HG02852 (cell line): ENCODE results near the gene SLC25A6.
"Not testable (repeated sequence)": the region's sequence is repeated elsewhere in the genome, so short reads cannot be mapped to it uniquely, and the experiment has no call there.

Experiments used
- ATAC-seq: cut with Tn5 transposase; IDR thresholded peaks from one replicate; pipeline ENCODE4 v1.9.1; 2021; ENCODE audit warnings: mild to moderate bottlenecking, moderate library complexity; ENCODE audit not compliant: unreplicated experiment

The SLC25A6 gene

GRCh38 chrX:1416327-1416784 lies 24.4 kb upstream of the SLC25A6 start:
- ATAC-seq: no peak

- no peak for ATAC-seq
These were observed 20.7 kb upstream of the SLC25A6 start for GRCh38 chrX:1412551-1413161.

GRCh38 chrX:1411326-1411725 lies 19.4 kb upstream of the SLC25A6 start:
- ATAC-seq: no peak

GRCh38 chrX:1407035-1407434 lies 15.1 kb upstream of the SLC25A6 start:
- no peak for ATAC-seq

GRCh38 chrX:1405769-1406168 lies 13.9 kb upstream of the SLC25A6 start:
- ATAC-seq: not testable (repeated sequence)

GRCh38 chrX:1403867-1404266 lies 12.0 kb upstream of the SLC25A6 start:
- not testable (repeated sequence) for ATAC-seq

GRCh38 chrX:1403228-1403627 lies 11.3 kb upstream of the SLC25A6 start:
- ATAC-seq: no peak

GRCh38 chrX:1401611-1402430 lies 9.9 kb upstream of the SLC25A6 start:
- ATAC-seq: no peak

GRCh38 chrX:1400742-1401471 lies 9.0 kb upstream of the SLC25A6 start:
- no peak for ATAC-seq

GRCh38 chrX:1400049-1400448 lies 8.1 kb upstream of the SLC25A6 start:
- no peak for ATAC-seq

GRCh38 chrX:1398431-1399340 lies 6.8 kb upstream of the SLC25A6 start:
- ATAC-seq: no peak

- ATAC-seq: no peak
These were observed 5.7 kb upstream of the SLC25A6 start for GRCh38 chrX:1397441-1398270.

GRCh38 chrX:1397001-1397400 lies 5.1 kb upstream of the SLC25A6 start:
- no peak for ATAC-seq

- ATAC-seq: no peak
These were observed 3.8 kb upstream of the SLC25A6 start for GRCh38 chrX:1395646-1396216.

- ATAC-seq: no peak
These were observed 3.0 kb upstream of the SLC25A6 start for GRCh38 chrX:1394731-1395501.

GRCh38 chrX:1393871-1394615 lies 2.1 kb upstream of the SLC25A6 start:
- no peak for ATAC-seq

- ATAC-seq: peak; percentile 33
These were observed 609 bp upstream of the SLC25A6 start for GRCh38 chrX:1392376-1393068.

- no peak for ATAC-seq
These were observed 575 bp downstream of the SLC25A6 start for GRCh38 chrX:1391370-1391706.
